Panc1 (cell line): ENCODE measurements around the gene SGCA. TPM values are rescaled to one million over a fixed set of nuclear protein-coding genes. Genes with fewer than 3 reads are reported as not detected.

Source experiments
- ATAC-seq: fragments of 200-7000 bp; cut with Tn5 transposase; 2 replicates; pipeline ENCODE4 v1.9.1; 2020; ENCODE audit warnings: mild to moderate bottlenecking, moderate library complexity
- BruUV-seq: library from RNA; stranded (reverse); fragments of 400-500 nt; replicated peaks from 2 replicates; lab custom pipeline; 2021; lab: Mats Ljungman, UMichigan
- CTCF ChIA-PET: fragments of 300-600 bp; sonication (Branson Sonifier 250); formaldehyde crosslinking; loops from one replicate; lab custom pipeline; 2022; ENCODE audit warnings: antibody characterized with exemption; lab: Charles Lee
- POLR2A ChIA-PET: fragments of 300-600 bp; sonication (Branson Sonifier 250); formaldehyde crosslinking; loops from one replicate; lab custom pipeline; 2022; ENCODE audit warnings: antibody characterized with exemption; lab: Charles Lee
- DNase-seq: peaks from one replicate; pipeline ENCODE4 v3.0.0-alpha.2; 2010; ENCODE audit warnings: low read depth, low spot score
- H3K27ac ChIP-seq: 2 replicates; pipeline ENCODE4 v1.5.1; 2011; ENCODE audit warnings: mild to moderate bottlenecking, low read length, inconsistent platforms
- H3K27me3 ChIP-seq: fragments of 200-500 bp; sonication (Bioruptor generic); 2 replicates; pipeline ENCODE4 v1.6.0; 2014; ENCODE audit warnings: low read length, inconsistent platforms; ENCODE audit not compliant: control insufficient read depth, insufficient read depth
- H3K36me3 ChIP-seq: fragments of 200-500 bp; sonication (Bioruptor generic); 2 replicates; pipeline ENCODE4 v1.5.1; 2014; ENCODE audit warnings: inconsistent platforms, mild to moderate bottlenecking, low read length, moderate library complexity; ENCODE audit not compliant: control insufficient read depth, insufficient read depth
- H3K4me1 ChIP-seq: 2 replicates; pipeline ENCODE4 v1.5.1; 2011; ENCODE audit warnings: inconsistent platforms, mild to moderate bottlenecking, low read length, moderate library complexity; ENCODE audit not compliant: control insufficient read depth, insufficient read depth
- H3K4me3 ChIP-seq, 2 experiments: 2 replicates each; pipeline ENCODE4 v1.5.1; 2011 to 2012; ENCODE audit warnings: low read depth in 2 of 2, low read length in 2 of 2, mild to moderate bottlenecking in 2 of 2, inconsistent platforms in 1 of 2, moderate library complexity in 1 of 2
- H3K9me3 ChIP-seq: fragments of 200-500 bp; sonication (Bioruptor generic); 2 replicates; pipeline ENCODE4 v1.5.1; 2014; ENCODE audit warnings: low read depth, mild to moderate bottlenecking, inconsistent platforms, low read length, moderate library complexity; ENCODE audit not compliant: control insufficient read depth, insufficient read depth
- CTCF ChIP-seq: fragments of 450-650 bp; IDR thresholded peaks from 2 replicates; pipeline ENCODE4 v1.5.1; 2017; ENCODE audit warnings: mild to moderate bottlenecking
- POLR2AphosphoS5 ChIP-seq: IDR thresholded peaks from 2 replicates; pipeline ENCODE4 v1.6.1; 2012; ENCODE audit warnings: mild to moderate bottlenecking, low read depth, low read length, moderate library complexity
- REST ChIP-seq, 2 experiments: IDR thresholded peaks; 2 replicates each; pipeline ENCODE4 v1.6.1; 2011 to 2012; ENCODE audit warnings: low read depth in 2 of 2, control low read depth in 1 of 2, low read length in 1 of 2, mild to moderate bottlenecking in 1 of 2, moderate library complexity in 1 of 2; ENCODE audit not compliant: insufficient read depth in 1 of 2
- SIN3A ChIP-seq: IDR thresholded peaks from 2 replicates; pipeline ENCODE4 v1.6.1; 2012; ENCODE audit warnings: low read depth, mild to moderate bottlenecking, low read length, moderate library complexity, borderline replicate concordance; ENCODE audit not compliant: insufficient read depth
- TCF7L2 ChIP-seq: IDR thresholded peaks from 2 replicates; pipeline ENCODE4 v1.6.1; 2011; ENCODE audit warnings: mild to moderate bottlenecking, low read depth, low read length, inconsistent platforms
- in situ Hi-C: cut with HindIII; loops from 2 replicates; pipeline ENCODE4 v1.10.0; 2016; ENCODE audit warnings: low sequenced_read_pairs, low pct_unique_long_range_greater_than_20kb
- intact Hi-C: fragments of 100-400 bp; cut with micrococcal nuclease; formaldehyde crosslinking; loops from one replicate; pipeline ENCODE4 v1.10.0; 2022; ENCODE audit not compliant: unreplicated experiment
- total RNA-seq: library from RNA; stranded (reverse); gene quantifications from one replicate; pipeline ENCODE4 v1.2.1, GENCODE V29; 2021; ENCODE audit not compliant: unreplicated experiment

Gene SGCA
- total RNA-seq, 1 experiment from 2014 or later, result not detected

GRCh38 chr17:50180620-50181019, 14.8 kb downstream of the SGCA start:
- ATAC-seq (no peak), DNase-seq (no peak)
- no peaks in the 10 kb centered on the region for H3K27me3 ChIP-seq
- no peaks in the 10 kb centered on the region for H3K36me3 ChIP-seq
- ChIA-PET POLR2A (no interaction called here), CTCF (no interaction called here)
- BruUV-seq, result no TSS peak
- no peak overlapping the region for H3K4me3 ChIP-seq
- peaks cover 40% of the 10 kb centered on the region for H3K4me1 ChIP-seq
- no peaks in the 10 kb centered on the region for H3K9me3 ChIP-seq
- in situ Hi-C loops (no loop called here), intact Hi-C loops (no loop called here)
- H3K27ac ChIP-seq, result no peak overlapping the region
- no peak for TF ChIP-seq SIN3A
- TF ChIP-seq CTCF, result no peak
- TF ChIP-seq REST (IDR thresholded peaks at IDR 0.05; ENCODE audit: insufficient read depth in 1 of 2, low read depth in 2 of 2, low read length in 1 of 2), result no peak
- no peak for TF ChIP-seq TCF7L2
- no peak for TF ChIP-seq POLR2AphosphoS5

- ATAC-seq (no peak), DNase-seq (no peak)
- Histone ChIP-seq H3K27me3 (no peaks in the 10 kb centered on the region), H3K4me3 (no peak overlapping the region), H3K4me1 (peaks cover 35% of the 10 kb centered on the region), H3K27ac (no peak overlapping the region), H3K36me3 (no peaks in the 10 kb centered on the region), H3K9me3 (no peaks in the 10 kb centered on the region)
- BruUV-seq, result no TSS peak
- ChIA-PET CTCF (no interaction called here), POLR2A (no interaction called here)
- TF ChIP-seq CTCF (no peak), SIN3A (no peak), POLR2AphosphoS5 (no peak), TCF7L2 (no peak), REST (IDR thresholded peaks at IDR 0.05; ENCODE audit: insufficient read depth in 1 of 2, low read depth in 2 of 2, low read length in 1 of 2) (no peak)
- intact Hi-C loops, result no loop called here
- in situ Hi-C loops, result no loop called here
Measured at GRCh38 chr17:50181144-50181543, 15.3 kb downstream of the SGCA start.
